Activated CD4-positive, alpha-beta T cell treated with anti-CD3 and anti-CD28 coated beads for 1 hour (primary cell): Measurements from ENCODE around the gene MYO1D.

Experiments used
- DNase-seq: peaks from one replicate; pipeline ENCODE4 v3.0.0-alpha.2; 2020

MYO1D gene

GRCh38 chr17:32445074-32445415 is 431.9 kb downstream of the MYO1D start:
- DNase-seq = peak; percentile 24

GRCh38 chr17:32444301-32445073 is 432.4 kb downstream of the MYO1D start, which contains the start of gene PSMD11:
Gene PSMD11 (plus strand): TSS chr17:32444510. CDS start chr17:32444524, 14 bp downstream.
- DNase-seq = peak; percentile 98

- no peak for DNase-seq
Measured at GRCh38 chr17:32443827-32444300, 433.1 kb downstream of the MYO1D start.
